Spleen (tissue), 11 donors: Measurements from ENCODE around the gene KYNU. TPM values are rescaled to one million over a fixed set of nuclear protein-coding genes. Genes with fewer than 3 reads are reported as not detected.
"Not testable (repeated sequence)": the region's sequence is repeated elsewhere in the genome, so short reads cannot be mapped to it uniquely, and the experiment has no call there.

ENCODE experiments used
- DNase-seq: peaks from one replicate; pipeline ENCODE4 v3.0.0-alpha.2; 2020
- H3K27ac ChIP-seq, 8 donors: fragments of 200-600 bp; sonication (generic) in 7 of 8; 1 replicate in 4 of 8; 2 replicates in 4 of 8; pipeline versions ENCODE4 v1.5.0 to v1.8.0; 2016 to 2021; ENCODE audit warnings: inconsistent platforms in 4 of 8, mild to moderate bottlenecking in 4 of 8, moderate library complexity in 1 of 8
- H3K27me3 ChIP-seq, 7 donors: fragments of 200-600 bp; sonication (generic) in 6 of 7; replicated peaks in 1 of 7; 1 replicate in 4 of 7; 2 replicates in 3 of 7; pipeline versions ENCODE4 v1.5.0 to v1.8.0; 2016 to 2021; ENCODE audit warnings: inconsistent platforms in 3 of 7, mild to moderate bottlenecking in 1 of 7
- H3K36me3 ChIP-seq, 6 donors: fragments of 200-600 bp; sonication (generic) in 5 of 6; 1 replicate in 4 of 6; 2 replicates in 2 of 6; pipeline versions ENCODE4 v1.5.0 to v1.8.0; 2016 to 2021; ENCODE audit warnings: inconsistent platforms in 2 of 6
- H3K4me1 ChIP-seq, 6 donors: fragments of 200-600 bp; sonication (generic) in 5 of 6; 1 replicate in 3 of 6; 2 replicates in 3 of 6; pipeline versions ENCODE4 v1.5.0 to v1.8.0; 2016 to 2021; ENCODE audit warnings: inconsistent platforms in 3 of 6
- H3K4me3 ChIP-seq, 8 donors: fragments of 200-600 bp; sonication (generic) in 7 of 8; 1 replicate in 4 of 8; 2 replicates in 4 of 8; pipeline versions ENCODE4 v1.5.0 to v1.8.0; 2016 to 2021; ENCODE audit warnings: inconsistent platforms in 4 of 8, mild to moderate bottlenecking in 4 of 8, moderate library complexity in 2 of 8
- H3K9me3 ChIP-seq, 8 donors: fragments of 200-600 bp; sonication (generic) in 7 of 8; 1 replicate in 4 of 8; 2 replicates in 4 of 8; pipeline versions ENCODE4 v1.5.0 to v1.8.0; 2016 to 2021; ENCODE audit warnings: inconsistent platforms in 4 of 8
- POLR2A ChIP-seq, 3 donors: fragments of 450-650 bp; IDR thresholded peaks; one replicate each; pipeline ENCODE4 v1.5.1; 2017; ENCODE audit warnings: antibody characterized with exemption in 3 of 3, mild to moderate bottlenecking in 1 of 3
- POLR2AphosphoS5 ChIP-seq, 3 donors: sonication (generic); formaldehyde crosslinking; IDR thresholded peaks; one replicate each; pipeline ENCODE4 v1.5.1; 2017; ENCODE audit warnings: antibody characterized with exemption in 3 of 3
- WGBS, 5 donors: extraction: QIAGEN DNeasy Blood & Tissue Kit in 3 of 5; methylation state at CpG; one replicate each; pipeline versions ENCODE4 v1.1.5 to v1.1.7; 2013 to 2018; 5-methylcytosine and 5-hydroxymethylcytosine counted together
- intact Hi-C: fragments of 100-400 bp; cut with DNase I; formaldehyde crosslinking; loops from one replicate; pipeline ENCODE4 v1.15.0; 2023; ENCODE audit warnings: low total_unique reads
- polyA plus RNA-seq, 3 donors: library from polyadenylated mRNA; stranded (reverse); fragments of 200-250 nt; gene quantifications; one replicate each; pipeline ENCODE4 v1.2.1, GENCODE V29; 2013
- small RNA-seq, 4 donors: library from RNA; depleted of rRNA; stranded (forward); fragments of <200 nt; gene quantifications; one replicate each; pipeline ENCODE3, GENCODE V24; 2016
- total RNA-seq, 7 donors: library from RNA; depleted of rRNA in 3 of 7; stranded (reverse); fragments of >200 nt in 3 of 7; fragmentation: NEBNext Ultra II Directional in 4 of 7; extraction: Animal tissue kit (Norgen Biotek cat#: 25700) in 4 of 7; gene quantifications; one replicate each; pipeline versions ENCODE4 v1.1.0 to v1.2.1, GENCODE V29; 2016 to 2021
- TF ChIP-seq, protein P1 (sequence below), 11 experiments: fragments of 200-600 bp in 7 of 11; fragments of 450-650 bp in 4 of 11; sonication (generic) in 4 of 11; IDR thresholded peaks in 8 of 11; conservative IDR thresholded peaks in 3 of 11; 1 replicate in 7 of 11; 2 replicates in 4 of 11; pipeline versions ENCODE4 v1.4.0 to v1.8.0; 2016 to 2021; ENCODE audit warnings: antibody characterized with exemption in 11 of 11, inconsistent platforms in 4 of 11, mild to moderate bottlenecking in 1 of 11
- donor health status: healthy with polysubstance abuse.
- donor health status: DM: no; HTN: no; CAD: no; lungs with moderate emphysema.
- donor health status: DM: no; HTN: no; CAD: no.
- donor health status: Bipolar disorder and iron deficiency.
- donor health status: healthy.
- donor health status: DM: no; HTN: no; CAD: no.
- donor health status: DM: yes; HTN: yes; CAD: no.

KYNU gene
- total and polyA plus RNA-seq, 10 donors: 11.1 to 38.4 (median 20.8) TPM

GRCh38 chr2:143088388-143088787 lies 210.9 kb downstream of the KYNU start:
- Histone ChIP-seq H3K9me3 (no peaks in the 10 kb centered on the region), H3K4me1 (peaks cover 0 to 16% (median 5%) of the 10 kb centered on the region in 6 donors), H3K36me3 (no peaks in the 10 kb centered on the region), H3K27ac (no peak overlapping the region), H3K4me3 (no peak overlapping the region), H3K27me3 (no peaks in the 10 kb centered on the region)
- no peak for TF ChIP-seq POLR2A (IDR thresholded peaks at IDR 0.05)
- no peak for TF ChIP-seq POLR2AphosphoS5 (IDR thresholded peaks at IDR 0.05)
- TF ChIP-seq, protein P1, sequence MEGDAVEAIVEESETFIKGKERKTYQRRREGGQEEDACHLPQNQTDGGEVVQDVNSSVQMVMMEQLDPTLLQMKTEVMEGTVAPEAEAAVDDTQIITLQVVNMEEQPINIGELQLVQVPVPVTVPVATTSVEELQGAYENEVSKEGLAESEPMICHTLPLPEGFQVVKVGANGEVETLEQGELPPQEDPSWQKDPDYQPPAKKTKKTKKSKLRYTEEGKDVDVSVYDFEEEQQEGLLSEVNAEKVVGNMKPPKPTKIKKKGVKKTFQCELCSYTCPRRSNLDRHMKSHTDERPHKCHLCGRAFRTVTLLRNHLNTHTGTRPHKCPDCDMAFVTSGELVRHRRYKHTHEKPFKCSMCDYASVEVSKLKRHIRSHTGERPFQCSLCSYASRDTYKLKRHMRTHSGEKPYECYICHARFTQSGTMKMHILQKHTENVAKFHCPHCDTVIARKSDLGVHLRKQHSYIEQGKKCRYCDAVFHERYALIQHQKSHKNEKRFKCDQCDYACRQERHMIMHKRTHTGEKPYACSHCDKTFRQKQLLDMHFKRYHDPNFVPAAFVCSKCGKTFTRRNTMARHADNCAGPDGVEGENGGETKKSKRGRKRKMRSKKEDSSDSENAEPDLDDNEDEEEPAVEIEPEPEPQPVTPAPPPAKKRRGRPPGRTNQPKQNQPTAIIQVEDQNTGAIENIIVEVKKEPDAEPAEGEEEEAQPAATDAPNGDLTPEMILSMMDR (IDR thresholded peaks at IDR 0.05 in 8 of 11, conservative IDR thresholded peaks at IDR 0.05 in 3 of 11): no peak
- no peak for DNase-seq
- 55 to 79% (median 64%) methylated on average over 4 of the region's 4 CpGs for WGBS, 5 donors
- intact Hi-C loops: no loop called here

- H3K27ac ChIP-seq, H3K9me3 ChIP-seq, H3K4me3 ChIP-seq, H3K4me1 ChIP-seq, DNase-seq, intact Hi-C loops, H3K36me3 ChIP-seq, H3K27me3 ChIP-seq: not testable (repeated sequence)
- WGBS, 5 donors: 94 to 98% (median 96%) methylated on average over 3 to 12 of the region's 12 CpGs
These were observed 212.1 kb downstream of the KYNU start for GRCh38 chr2:143089520-143089919.

Small RNA genes within 50 kb of the gene (small RNA-seq; reads per million reads assigned to genes)
- 0 reads per million in 4 donors for gene MTND4LP12
